Measurements from ENCODE around the gene MYOG.

MYOG gene

DNA sequence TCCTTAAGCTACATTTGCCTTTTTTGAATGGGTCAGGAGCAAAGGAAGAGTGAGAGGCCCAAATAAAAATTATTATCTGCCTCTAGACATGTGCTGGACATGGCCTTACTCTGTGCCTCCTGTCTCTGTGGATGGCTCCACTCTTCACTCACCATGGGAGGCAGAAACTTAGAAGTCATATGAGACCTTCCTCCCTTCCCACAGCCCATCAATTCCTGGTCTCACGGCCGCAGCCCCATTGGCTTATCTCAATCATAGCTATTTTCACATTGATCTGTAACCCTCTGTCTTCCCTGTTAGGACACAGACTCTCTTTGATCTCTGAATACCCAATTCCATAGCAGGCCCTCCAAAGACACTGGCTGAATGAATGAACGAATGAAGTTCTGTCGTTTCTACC is 27.5 kb upstream of the MYOG start:
- DNase-seq (ENCODE audit: low read depth) = no peak
- Histone ChIP-seq H3K4me1 (ENCODE audit: control insufficient read depth, insufficient read depth, low read length) (peaks cover 3% of the 10 kb centered on the region), H3K36me3 (ENCODE audit: control insufficient read depth, insufficient read depth, low read length, severe bottlenecking) (no peaks in the 10 kb centered on the region), H3K9me3 (ENCODE audit: control insufficient read depth, low read length) (peaks cover 6% of the 10 kb centered on the region), H3K4me3 (ENCODE audit: low read length) (no peak overlapping the region), H3K9ac (ENCODE audit: low read length) (no peak overlapping the region), H3K27me3 (replicated peaks; ENCODE audit: control insufficient read depth, insufficient read depth, low read length) (peaks cover 50% of the 10 kb centered on the region)

DNA sequence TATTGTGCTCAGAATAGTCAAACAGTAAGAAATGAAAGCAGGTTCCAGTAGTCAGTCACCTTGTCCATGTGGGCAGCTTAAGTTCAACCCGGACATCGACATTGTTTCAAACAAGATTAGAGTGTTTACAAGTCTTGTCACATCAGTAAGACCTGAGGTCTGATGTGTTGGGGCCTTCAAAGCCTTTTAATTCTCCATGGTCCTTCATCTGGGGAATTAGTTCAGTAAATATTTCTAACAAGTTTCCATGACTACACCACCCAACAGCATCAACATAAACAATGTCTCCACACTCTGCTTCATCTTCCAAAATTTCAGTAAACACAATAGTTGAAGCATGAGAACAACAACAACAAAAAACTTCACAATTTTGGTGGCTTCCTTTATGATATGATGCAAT is 26.7 kb upstream of the MYOG start:
- no peaks in the 10 kb centered on the region for H3K36me3 ChIP-seq (ENCODE audit: control insufficient read depth, insufficient read depth, low read length, severe bottlenecking)
- H3K9ac ChIP-seq (ENCODE audit: low read length) = no peak overlapping the region
- no peak for DNase-seq (ENCODE audit: low read depth)
- H3K4me3 ChIP-seq (ENCODE audit: low read length) = no peak overlapping the region
- H3K9me3 ChIP-seq (ENCODE audit: control insufficient read depth, low read length) = peaks cover 6% of the 10 kb centered on the region
- H3K27me3 ChIP-seq (replicated peaks; ENCODE audit: control insufficient read depth, insufficient read depth, low read length) = peaks cover 56% of the 10 kb centered on the region
- peaks cover under 1% of the 10 kb centered on the region for H3K4me1 ChIP-seq (ENCODE audit: control insufficient read depth, insufficient read depth, low read length)

DNA sequence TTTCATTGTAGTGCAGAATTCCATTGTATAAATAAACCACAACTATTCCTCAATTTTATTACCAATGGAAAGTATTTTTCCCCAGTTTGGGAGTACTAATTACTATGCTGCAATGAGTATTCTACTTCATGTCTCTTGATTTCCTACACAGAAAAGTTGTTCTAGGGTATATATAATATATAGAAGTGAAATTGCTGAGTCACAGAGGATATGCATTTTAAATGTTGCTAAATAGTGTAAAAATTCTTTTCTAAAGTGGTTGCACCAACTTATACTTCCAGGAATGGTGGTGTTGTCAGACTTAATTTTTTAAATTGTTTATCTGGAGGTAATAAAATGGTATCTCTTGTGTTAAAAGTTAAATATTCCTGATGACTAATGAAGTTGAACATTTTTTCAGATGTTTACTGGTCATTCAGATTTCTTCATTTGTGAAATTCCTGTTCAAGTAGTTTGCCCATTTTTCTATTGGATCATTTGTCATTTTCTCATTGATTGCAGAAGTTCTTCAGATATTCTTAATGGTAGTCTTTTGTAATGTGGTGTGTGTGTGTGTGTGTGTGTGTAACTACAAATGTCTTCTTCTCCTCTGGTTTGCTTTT is 19.1 kb upstream of the MYOG start:
- Histone ChIP-seq H3K9me3 (ENCODE audit: control insufficient read depth, low read length) (peaks cover 22% of the 10 kb centered on the region), H3K4me1 (ENCODE audit: control insufficient read depth, insufficient read depth, low read length) (no peaks in the 10 kb centered on the region), H3K9ac (ENCODE audit: low read length) (no peak overlapping the region), H3K36me3 (ENCODE audit: control insufficient read depth, insufficient read depth, low read length, severe bottlenecking) (no peaks in the 10 kb centered on the region), H3K27me3 (replicated peaks; ENCODE audit: control insufficient read depth, insufficient read depth, low read length) (peaks cover 62% of the 10 kb centered on the region), H3K4me3 (ENCODE audit: low read length) (no peak overlapping the region)
- no peak for DNase-seq (ENCODE audit: low read depth)

DNA sequence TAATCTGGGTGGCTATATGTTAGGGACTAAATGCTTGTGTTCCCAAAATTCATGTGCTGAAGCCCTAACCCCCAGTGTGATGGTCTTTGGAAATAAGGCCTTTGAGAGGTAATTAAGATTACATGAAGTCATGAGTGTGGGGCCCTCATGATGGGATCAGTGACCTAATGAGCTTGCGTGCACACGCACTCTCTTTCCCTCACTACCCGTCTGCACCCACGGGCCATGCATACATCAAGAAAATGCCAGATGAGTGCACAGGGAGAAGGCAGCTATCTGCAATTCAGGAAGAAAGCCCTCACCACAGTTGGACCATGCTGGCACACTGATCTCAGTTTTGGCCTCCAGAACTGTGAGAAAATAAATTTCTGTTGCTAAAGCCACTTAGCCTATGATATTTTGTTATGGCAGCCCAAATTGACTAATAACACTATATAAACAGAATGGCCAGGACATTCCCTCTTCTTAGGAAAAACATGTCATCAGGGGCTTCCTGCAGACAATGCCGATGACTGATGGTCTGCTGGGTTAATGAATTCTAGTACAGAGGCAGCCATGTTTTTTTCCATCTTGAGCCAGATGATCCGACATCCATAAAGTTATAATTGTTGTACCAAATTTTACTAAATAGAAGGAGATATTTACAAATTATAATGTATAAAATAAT is 18.1 kb upstream of the MYOG start:
- Histone ChIP-seq H3K36me3 (ENCODE audit: control insufficient read depth, insufficient read depth, low read length, severe bottlenecking) (no peaks in the 10 kb centered on the region), H3K4me3 (ENCODE audit: low read length) (no peak overlapping the region), H3K9ac (ENCODE audit: low read length) (no peak overlapping the region), H3K27me3 (replicated peaks; ENCODE audit: control insufficient read depth, insufficient read depth, low read length) (peaks cover 62% of the 10 kb centered on the region), H3K9me3 (ENCODE audit: control insufficient read depth, low read length) (peaks cover 16% of the 10 kb centered on the region), H3K4me1 (ENCODE audit: control insufficient read depth, insufficient read depth, low read length) (no peaks in the 10 kb centered on the region)
- no peak for DNase-seq (ENCODE audit: low read depth)

DNA sequence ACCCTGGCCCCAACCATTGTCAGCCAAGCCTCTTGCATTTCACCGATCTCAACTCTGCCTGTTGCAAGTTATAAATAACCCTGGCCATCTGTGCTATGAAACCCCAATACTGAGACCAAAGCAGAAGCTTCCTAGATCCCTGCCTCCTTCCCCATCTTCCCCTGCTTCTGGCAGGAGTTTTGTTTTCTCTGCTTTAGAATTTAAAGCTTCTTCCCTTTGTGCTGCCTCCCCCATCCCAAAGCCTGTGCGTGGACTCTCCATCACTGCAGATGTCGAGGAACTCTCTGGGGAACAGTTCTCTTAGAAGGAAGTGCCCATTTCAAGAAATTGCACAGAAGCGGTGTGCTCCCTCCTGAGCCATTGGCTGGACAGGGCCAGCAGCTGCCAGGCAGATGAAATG is 17.4 kb upstream of the MYOG start:
- Histone ChIP-seq H3K36me3 (ENCODE audit: control insufficient read depth, insufficient read depth, low read length, severe bottlenecking) (no peaks in the 10 kb centered on the region), H3K9ac (ENCODE audit: low read length) (no peak overlapping the region), H3K4me1 (ENCODE audit: control insufficient read depth, insufficient read depth, low read length) (no peaks in the 10 kb centered on the region), H3K9me3 (ENCODE audit: control insufficient read depth, low read length) (peaks cover 16% of the 10 kb centered on the region), H3K27me3 (replicated peaks; ENCODE audit: control insufficient read depth, insufficient read depth, low read length) (peaks cover 62% of the 10 kb centered on the region), H3K4me3 (ENCODE audit: low read length) (no peak overlapping the region)
- DNase-seq (ENCODE audit: low read depth) = no peak

DNA sequence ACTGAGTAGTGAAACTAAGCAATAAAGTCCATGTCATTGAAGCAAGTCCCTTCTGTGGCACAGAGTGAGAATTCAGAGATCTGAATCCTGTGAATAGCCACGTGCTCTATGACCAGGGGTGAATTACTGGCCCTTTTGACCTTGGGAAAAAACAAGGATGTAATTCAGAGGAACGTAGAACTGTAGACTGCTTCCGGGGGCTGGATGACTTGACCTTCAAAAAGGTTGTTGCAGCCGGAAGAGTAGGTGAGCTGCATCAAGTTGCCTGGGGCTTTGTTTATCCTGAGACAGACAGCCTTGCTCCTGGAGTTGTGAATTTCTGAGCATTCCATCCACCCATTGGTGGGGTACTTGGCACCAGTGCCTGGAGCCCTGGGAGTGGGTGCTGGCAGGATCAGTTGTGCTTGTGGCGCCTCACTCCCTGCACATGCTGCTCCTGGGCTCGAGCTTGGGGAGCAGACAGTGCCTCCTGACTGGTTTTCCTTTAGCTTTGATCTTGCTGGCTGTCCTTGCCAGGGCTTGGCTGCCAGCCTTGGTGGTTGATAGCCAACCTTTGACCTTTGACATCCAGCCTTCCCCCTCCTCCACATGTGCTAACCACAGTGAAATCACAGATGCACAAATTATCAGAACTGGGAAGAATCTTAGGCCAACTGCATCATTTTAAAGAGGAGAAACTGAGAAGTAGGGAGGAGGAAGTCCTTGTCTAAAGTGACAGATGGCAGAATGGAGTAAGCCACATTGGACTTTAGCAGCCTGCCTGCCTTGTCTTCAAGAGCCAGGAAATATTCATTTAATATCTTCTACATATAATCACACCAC is 16.2 kb upstream of the MYOG start:
- no peak for DNase-seq (ENCODE audit: low read depth)
- H3K36me3 ChIP-seq (ENCODE audit: control insufficient read depth, insufficient read depth, low read length, severe bottlenecking) = no peaks in the 10 kb centered on the region
- peaks cover 18% of the 10 kb centered on the region for H3K9me3 ChIP-seq (ENCODE audit: control insufficient read depth, low read length)
- no peaks in the 10 kb centered on the region for H3K4me1 ChIP-seq (ENCODE audit: control insufficient read depth, insufficient read depth, low read length)
- H3K9ac ChIP-seq (ENCODE audit: low read length) = no peak overlapping the region
- peaks cover 52% of the 10 kb centered on the region for H3K27me3 ChIP-seq (replicated peaks; ENCODE audit: control insufficient read depth, insufficient read depth, low read length)
- H3K4me3 ChIP-seq (ENCODE audit: low read length) = no peak overlapping the region

DNA sequence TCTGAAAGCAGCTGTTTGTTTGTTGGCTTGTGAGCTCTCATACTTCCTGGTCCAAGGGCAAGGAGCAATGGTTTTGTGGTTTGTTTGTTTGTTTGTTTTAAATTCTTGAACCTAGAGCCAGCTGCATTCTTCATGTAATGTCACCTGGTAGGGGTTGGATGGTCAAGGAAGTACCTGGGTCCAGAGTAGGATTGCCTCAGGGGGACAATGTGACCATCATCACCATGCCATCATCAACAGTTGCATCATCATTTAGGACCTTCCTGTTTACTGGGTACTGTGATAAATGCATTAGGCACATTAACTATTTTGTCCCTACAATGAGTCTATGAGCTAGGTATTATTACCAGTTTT is 14.7 kb upstream of the MYOG start:
- Histone ChIP-seq H3K4me3 (ENCODE audit: low read length) (no peak overlapping the region), H3K9ac (ENCODE audit: low read length) (no peak overlapping the region), H3K36me3 (ENCODE audit: control insufficient read depth, insufficient read depth, low read length, severe bottlenecking) (no peaks in the 10 kb centered on the region), H3K4me1 (ENCODE audit: control insufficient read depth, insufficient read depth, low read length) (no peaks in the 10 kb centered on the region), H3K27me3 (replicated peaks; ENCODE audit: control insufficient read depth, insufficient read depth, low read length) (peaks cover 38% of the 10 kb centered on the region), H3K9me3 (ENCODE audit: control insufficient read depth, low read length) (peaks cover 30% of the 10 kb centered on the region)
- DNase-seq (ENCODE audit: low read depth) = no peak

DNA sequence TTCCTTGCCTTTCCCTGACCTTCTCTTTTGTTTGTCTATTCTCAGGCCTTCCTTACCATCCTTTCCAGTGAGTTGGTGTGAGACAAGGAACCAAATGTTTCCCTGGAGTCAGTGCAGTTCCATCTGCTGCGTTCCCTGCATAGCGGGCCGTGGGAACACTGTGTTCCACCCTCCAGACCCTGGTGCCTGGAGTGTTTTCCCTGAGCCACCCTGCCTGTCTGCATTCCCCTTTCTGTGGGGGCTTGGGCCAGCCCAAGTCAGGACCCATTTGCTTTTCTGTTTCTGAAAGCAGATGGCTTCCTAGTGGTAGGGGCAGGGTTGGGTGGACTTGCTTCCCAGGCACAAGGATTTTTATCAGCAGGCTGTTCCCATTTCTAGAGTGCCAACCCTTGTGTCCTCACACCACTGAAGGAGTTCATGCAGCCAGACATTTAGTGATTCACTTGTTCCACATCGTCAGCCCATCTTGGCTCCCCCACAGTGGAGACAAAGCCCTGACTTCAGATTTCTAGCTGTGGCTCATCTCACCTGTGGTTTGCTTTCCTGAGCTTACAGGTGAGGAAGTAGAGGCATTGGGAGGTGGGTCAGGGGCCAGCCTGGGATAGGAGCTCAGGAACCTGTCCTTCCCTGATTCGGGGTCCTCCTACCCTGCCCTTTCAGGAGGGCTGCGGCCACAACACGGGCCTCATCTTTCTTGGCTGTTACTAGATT is 14.1 kb upstream of the MYOG start:
- Histone ChIP-seq H3K4me1 (ENCODE audit: control insufficient read depth, insufficient read depth, low read length) (no peaks in the 10 kb centered on the region), H3K27me3 (replicated peaks; ENCODE audit: control insufficient read depth, insufficient read depth, low read length) (peaks cover 37% of the 10 kb centered on the region), H3K9ac (ENCODE audit: low read length) (no peak overlapping the region), H3K36me3 (ENCODE audit: control insufficient read depth, insufficient read depth, low read length, severe bottlenecking) (no peaks in the 10 kb centered on the region), H3K9me3 (ENCODE audit: control insufficient read depth, low read length) (peaks cover 30% of the 10 kb centered on the region), H3K4me3 (ENCODE audit: low read length) (no peak overlapping the region)
- DNase-seq (ENCODE audit: low read depth) = no peak

DNA sequence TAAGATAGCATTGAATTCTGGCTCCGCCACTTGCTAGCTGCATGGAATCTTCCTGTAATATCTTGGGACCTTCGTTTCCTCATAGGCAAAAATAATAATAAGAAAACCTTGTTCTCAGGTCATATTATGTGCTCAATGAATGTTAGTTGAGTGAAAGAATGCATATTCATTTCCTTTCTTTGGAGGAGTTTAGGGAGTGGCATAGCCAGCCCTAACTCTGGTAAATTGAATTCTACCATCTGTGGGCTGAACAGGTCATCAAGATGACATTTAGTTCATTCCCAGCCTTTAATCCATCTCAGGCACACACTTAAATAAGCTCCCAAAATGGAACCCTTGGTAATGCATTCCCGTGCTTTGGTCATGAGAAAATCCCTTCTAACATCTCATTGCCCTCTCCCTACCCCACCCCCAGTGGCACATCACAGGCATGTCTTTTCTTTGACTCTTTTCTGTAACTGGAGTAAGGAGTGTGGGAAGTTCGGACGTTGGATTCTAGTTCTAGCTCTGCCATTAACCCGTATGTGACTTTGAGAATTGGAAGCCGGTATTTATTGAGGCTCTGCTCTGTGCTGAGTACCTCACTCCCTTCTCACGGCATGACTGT is 13.2 kb upstream of the MYOG start:
- DNase-seq (ENCODE audit: low read depth) = no peak
- Histone ChIP-seq H3K36me3 (ENCODE audit: control insufficient read depth, insufficient read depth, low read length, severe bottlenecking) (no peaks in the 10 kb centered on the region), H3K9ac (ENCODE audit: low read length) (no peak overlapping the region), H3K27me3 (replicated peaks; ENCODE audit: control insufficient read depth, insufficient read depth, low read length) (peaks cover 37% of the 10 kb centered on the region), H3K4me3 (ENCODE audit: low read length) (no peak overlapping the region), H3K4me1 (ENCODE audit: control insufficient read depth, insufficient read depth, low read length) (no peaks in the 10 kb centered on the region), H3K9me3 (ENCODE audit: control insufficient read depth, low read length) (peaks cover 31% of the 10 kb centered on the region)

DNA sequence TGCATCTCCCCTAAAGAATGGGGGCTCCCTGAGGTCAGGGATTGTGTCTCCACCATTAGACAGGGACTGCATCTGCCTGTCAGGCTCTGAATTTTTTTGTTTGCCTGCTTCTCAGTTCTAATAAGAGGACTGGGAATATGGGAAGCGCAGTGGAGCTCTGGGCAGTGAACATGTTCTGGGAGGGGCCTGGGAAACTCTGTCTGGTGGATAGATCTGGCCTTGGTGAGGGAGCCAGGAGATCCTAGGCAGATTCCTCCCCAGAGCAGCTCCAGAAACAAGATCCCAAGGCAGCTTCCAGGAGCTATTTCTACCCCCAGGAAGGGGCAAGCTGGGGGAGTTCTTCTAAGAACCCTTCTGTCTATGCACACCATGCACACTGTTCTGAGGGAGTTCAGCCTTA is 12.6 kb upstream of the MYOG start:
- Histone ChIP-seq H3K9ac (ENCODE audit: low read length) (no peak overlapping the region), H3K4me1 (ENCODE audit: control insufficient read depth, insufficient read depth, low read length) (no peaks in the 10 kb centered on the region), H3K36me3 (ENCODE audit: control insufficient read depth, insufficient read depth, low read length, severe bottlenecking) (no peaks in the 10 kb centered on the region), H3K27me3 (replicated peaks; ENCODE audit: control insufficient read depth, insufficient read depth, low read length) (peaks cover 37% of the 10 kb centered on the region), H3K9me3 (ENCODE audit: control insufficient read depth, low read length) (peaks cover 31% of the 10 kb centered on the region), H3K4me3 (ENCODE audit: low read length) (no peak overlapping the region)
- no peak for DNase-seq (ENCODE audit: low read depth)

DNA sequence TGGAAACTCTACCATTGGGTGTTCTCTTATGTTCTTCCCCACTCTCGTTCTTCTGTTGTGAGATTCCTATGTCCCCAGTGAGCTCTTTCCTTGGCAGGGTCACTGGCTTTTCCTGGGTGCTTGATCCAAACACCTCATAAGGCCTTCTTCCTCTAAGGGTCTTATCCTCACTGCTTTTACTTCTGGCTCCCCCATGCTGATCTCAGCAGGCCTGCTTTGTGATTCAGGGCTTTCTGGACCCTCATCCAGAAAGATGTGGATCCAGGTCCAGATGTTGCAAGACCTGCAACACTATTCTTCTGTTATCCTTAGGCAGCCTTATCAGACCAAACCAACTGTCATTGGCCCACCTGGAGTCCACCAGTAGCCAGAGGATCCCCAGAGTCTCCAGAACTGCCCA is 11.2 kb upstream of the MYOG start:
- DNase-seq (ENCODE audit: low read depth) = no peak
- no peak overlapping the region for H3K4me3 ChIP-seq (ENCODE audit: low read length)
- no peak overlapping the region for H3K9ac ChIP-seq (ENCODE audit: low read length)
- H3K9me3 ChIP-seq (ENCODE audit: control insufficient read depth, low read length) = peaks cover 31% of the 10 kb centered on the region
- H3K4me1 ChIP-seq (ENCODE audit: control insufficient read depth, insufficient read depth, low read length) = no peaks in the 10 kb centered on the region
- H3K36me3 ChIP-seq (ENCODE audit: control insufficient read depth, insufficient read depth, low read length, severe bottlenecking) = no peaks in the 10 kb centered on the region
- peaks cover 36% of the 10 kb centered on the region for H3K27me3 ChIP-seq (replicated peaks; ENCODE audit: control insufficient read depth, insufficient read depth, low read length)
